HG03159 (cell line): ENCODE measurements around the gene KLHL40.

Experiments
- ATAC-seq: cut with Tn5 transposase; IDR thresholded peaks from one replicate; pipeline ENCODE4 v1.9.1; 2021; ENCODE audit warnings: mild to moderate bottlenecking, moderate library complexity; ENCODE audit not compliant: unreplicated experiment

The KLHL40 gene, protein sequence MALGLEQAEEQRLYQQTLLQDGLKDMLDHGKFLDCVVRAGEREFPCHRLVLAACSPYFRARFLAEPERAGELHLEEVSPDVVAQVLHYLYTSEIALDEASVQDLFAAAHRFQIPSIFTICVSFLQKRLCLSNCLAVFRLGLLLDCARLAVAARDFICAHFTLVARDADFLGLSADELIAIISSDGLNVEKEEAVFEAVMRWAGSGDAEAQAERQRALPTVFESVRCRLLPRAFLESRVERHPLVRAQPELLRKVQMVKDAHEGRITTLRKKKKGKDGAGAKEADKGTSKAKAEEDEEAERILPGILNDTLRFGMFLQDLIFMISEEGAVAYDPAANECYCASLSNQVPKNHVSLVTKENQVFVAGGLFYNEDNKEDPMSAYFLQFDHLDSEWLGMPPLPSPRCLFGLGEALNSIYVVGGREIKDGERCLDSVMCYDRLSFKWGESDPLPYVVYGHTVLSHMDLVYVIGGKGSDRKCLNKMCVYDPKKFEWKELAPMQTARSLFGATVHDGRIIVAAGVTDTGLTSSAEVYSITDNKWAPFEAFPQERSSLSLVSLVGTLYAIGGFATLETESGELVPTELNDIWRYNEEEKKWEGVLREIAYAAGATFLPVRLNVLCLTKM

DNA sequence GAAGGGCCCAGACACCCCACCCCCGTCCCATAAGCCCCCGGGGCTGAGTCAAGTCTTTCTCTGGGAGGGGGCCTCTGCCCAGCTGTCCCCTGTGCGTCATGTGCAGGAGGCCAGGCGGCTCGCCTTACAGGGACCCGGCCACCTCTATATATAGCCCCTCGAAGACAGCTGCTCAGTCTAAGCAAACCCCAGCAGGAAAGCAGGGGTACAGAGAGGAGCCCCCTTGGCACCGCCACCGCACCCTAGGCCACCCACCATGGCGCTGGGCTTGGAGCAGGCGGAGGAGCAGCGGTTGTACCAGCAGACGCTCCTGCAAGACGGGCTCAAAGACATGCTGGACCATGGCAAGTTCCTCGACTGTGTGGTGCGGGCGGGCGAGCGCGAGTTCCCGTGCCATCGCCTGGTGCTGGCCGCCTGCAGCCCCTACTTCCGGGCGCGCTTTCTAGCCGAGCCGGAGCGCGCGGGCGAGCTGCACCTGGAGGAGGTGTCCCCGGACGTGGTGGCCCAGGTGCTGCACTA, at the start of gene KLHL40:
Gene KLHL40, plus strand, starts transcription at position 175 of the 519 bp plus-strand sequence. Its CDS starts 82 bp downstream, at position 257.
- no peak for ATAC-seq

DNA sequence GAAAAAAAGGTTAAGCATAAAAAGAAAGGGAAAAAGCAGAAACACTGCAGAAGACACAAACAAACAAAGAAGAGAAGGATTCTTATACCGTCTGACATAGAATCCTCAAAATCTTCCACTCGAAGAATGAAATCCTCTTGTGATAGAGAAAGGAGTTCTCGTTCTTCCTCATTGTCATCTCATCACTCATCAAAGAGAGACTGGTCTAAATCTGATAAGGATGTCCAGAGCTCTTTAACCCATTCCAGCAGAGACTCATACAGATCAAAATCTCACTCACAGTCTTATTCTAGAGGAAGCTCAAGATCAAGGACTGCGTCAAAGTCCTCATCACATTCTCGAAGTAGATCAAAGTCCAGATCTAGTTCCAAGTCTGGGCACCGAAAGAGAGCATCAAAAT, 48.3 kb upstream of the KLHL40 start:
- ATAC-seq, result no peak

DNA sequence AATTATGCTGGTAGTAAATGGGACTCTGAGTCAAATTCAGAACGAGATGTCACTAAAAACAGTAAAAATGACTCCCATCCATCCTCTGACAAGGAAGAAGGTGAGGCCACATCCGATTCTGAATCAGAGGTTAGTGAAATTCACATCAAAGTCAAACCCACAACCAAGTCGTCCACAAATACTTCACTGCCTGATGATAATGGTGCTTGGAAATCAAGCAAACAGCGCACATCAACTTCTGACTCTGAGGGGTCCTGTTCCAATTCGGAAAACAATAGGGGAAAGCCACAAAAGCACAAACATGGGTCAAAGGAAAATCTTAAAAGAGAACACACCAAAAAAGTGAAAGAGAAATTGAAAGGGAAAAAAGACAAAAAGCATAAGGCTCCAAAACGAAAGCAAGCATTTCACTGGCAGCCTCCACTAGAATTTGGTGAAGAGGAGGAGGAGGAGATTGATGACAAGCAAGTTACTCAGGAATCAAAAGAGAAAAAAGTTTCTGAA, 46.9 kb upstream of the KLHL40 start:
- no peak for ATAC-seq

DNA sequence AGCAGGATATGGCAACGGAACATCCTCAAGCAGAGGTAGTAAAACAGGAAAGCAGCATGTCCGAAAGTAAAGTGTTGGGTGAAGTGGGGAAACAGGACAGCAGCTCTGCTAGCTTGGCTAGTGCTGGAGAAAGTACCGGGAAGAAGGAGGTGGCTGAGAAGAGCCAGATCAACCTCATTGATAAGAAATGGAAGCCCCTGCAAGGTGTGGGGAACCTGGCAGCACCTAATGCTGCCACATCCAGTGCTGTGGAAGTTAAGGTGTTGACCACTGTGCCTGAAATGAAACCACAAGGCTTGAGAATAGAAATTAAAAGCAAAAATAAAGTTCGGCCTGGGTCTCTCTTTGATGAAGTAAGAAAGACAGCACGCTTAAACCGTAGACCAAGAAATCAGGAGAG, 46.1 kb upstream of the KLHL40 start:
- no peak for ATAC-seq

DNA sequence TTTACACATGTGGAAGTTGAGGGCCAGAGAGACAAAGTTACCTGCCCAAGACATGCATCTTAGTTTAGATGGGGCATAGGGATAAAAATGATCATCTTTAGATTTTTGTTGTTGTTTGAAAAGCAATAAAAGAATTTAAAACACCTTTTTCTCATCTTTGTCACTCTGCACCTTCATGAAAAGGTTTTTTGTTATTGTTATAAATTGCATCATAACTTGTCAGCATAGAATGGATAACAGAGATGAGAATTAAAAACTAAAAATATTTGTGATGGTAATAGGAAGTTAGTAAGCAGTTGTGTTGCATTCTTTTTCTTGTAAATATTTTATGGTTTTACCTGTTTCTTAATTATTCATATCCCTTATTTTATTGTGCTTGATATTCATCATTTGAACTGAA, 45.2 kb upstream of the KLHL40 start:
- no peak for ATAC-seq

DNA sequence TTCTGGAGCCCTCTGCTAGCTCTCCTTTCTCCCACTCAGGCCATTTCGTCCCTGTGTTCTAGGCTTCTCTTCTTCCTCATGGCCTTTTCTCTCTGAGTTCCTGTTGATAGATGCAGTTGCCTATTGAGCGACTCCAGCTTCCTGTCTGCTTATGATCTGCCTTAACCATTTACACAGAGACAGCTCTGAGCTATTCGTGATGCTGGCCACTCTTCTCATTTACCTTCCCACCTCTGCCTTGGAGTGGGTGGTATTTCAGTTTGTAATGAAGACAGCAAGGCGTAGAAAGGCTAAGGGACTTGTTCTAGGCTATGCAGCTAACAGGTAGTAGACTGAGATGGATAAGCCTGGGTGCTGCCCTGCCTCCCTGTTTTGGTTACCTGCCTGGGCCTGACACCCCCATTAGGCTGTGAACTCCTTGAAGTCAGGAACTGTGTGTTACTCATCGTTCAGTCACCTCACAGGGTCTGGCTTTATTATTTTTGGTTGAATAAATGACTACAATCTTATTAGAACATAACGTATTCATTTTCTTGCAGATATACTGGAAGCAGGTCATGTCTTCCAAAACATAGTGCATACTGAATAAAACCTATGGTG, 44.5 kb upstream of the KLHL40 start:
- ATAC-seq, result no peak

DNA sequence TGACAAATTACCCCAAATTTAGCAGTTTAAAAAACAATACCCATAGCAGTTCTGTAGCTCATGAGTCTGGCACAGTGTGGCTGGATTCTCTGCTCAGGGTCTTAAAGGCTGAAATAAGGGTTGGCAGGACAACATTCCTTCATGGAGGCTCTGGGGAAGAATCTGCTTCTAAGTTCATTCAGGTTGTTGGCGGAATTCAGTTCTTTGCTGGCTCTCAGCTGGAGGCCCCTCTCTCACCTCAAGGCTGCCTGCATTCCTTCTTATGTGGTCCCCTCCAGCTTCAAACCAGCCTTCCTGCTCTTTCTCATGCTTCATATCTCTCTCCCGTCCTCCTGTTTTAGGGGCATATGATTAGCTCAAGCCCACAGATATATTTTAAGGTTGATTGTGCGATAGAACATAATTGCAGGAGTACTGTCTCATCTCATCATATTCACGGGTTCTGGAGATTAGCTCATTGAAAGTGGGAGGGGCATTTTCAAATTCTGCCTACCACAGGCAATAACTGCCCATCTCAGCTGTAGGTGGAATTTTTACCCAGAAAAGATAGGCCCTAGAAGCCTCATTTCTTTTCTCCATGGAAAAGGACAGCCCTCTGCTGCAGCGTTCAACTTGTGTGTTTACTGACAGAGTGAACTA, 37.4 kb upstream of the KLHL40 start:
- ATAC-seq, result no peak

DNA sequence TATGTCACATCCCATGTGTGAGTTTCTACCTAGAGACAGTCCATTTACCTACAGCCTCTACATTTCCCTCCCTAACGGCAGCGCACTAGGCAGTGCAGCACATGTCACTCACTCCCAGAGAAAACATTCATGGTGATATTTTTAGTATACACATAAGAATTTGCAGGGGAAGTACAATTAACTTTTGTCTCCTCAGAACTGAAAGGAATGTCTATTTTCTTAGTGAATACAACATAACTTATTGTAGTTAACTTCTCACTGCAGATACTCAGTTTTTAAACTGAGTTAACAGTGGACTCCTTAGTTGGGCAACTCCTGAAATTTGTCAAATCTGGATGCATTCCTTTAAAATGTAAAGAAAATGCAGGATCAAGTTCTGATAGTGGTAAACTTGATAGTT, 36.3 kb upstream of the KLHL40 start:
- ATAC-seq, result no peak

DNA sequence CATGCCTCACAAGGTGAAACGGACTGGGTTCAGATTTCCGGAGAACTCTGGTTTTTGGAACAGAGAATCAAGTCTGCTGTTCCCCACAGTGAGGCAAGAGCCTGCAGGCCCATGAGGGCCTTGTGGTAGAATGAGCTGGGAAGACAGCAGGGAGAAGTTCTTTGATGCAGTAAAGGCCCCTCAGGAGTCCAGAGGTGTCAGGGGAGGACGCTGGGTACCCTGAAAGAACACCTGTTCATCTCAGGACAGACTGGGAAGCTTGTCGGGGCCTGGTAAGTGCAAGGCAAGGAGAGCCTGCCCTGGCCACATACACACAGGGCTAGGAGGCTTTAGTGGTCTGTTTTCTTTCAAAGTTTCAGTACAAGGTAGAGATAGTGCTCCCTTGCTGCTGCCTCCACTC, 35.6 kb upstream of the KLHL40 start:
- no peak for ATAC-seq

DNA sequence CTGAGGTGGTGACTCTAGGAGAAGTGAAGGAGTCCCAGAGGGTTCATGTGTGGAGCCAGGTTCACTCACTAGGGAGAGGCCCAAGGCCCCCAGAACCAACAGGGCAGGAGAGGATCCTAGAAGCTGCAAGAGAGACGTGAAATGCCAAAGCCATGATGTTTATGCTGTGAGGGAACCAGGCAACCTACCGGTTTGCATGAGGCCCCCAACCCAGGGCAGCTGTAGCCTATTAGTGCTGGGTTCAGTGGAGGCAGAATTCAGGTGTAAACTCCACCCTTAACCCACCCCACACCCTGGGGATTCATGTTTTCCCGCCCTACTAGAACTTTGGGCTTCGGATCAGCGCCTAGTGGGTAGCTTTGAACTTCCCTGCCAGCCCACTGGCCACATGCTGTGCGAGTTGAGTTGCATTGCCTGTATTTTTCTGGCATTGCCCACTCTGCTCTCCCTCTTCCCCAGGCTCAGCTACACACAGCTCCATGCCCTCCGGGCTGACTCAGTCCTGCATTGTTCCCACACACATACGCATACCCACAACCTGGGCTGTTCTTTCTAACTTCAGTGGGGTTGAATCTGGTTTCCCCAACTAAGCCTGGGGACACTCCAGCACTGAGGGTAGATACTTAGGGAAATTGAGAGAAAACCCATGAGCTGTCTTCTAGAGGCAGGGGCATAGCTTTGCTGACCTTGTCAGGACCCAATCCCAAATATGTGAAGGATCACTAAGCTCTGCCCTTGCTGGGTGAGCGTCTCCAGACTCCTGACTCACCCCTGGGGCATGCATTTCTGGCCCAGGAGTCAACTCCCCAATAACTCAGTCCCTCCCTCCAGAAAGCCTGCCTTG, 33.9 kb upstream of the KLHL40 start:
- no peak for ATAC-seq

DNA sequence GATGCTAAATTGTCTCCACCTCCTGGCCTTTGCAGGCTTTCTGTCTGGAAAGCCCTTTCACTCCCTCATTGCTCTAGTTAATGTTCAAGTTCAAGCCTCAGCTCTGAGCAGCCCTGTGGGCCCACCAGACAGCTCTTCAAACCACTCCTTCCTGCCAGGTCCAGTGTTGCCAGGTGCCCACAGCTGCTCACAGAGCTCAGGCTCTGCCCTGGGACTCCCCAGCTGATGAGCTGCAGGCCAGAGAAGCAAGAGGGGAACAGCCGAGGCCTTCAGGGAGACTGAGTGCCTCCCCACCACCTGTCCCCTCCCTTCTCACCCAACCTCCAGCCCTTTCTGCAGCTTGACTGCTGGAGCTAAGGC, 33.1 kb upstream of the KLHL40 start:
- ATAC-seq, result no peak

DNA sequence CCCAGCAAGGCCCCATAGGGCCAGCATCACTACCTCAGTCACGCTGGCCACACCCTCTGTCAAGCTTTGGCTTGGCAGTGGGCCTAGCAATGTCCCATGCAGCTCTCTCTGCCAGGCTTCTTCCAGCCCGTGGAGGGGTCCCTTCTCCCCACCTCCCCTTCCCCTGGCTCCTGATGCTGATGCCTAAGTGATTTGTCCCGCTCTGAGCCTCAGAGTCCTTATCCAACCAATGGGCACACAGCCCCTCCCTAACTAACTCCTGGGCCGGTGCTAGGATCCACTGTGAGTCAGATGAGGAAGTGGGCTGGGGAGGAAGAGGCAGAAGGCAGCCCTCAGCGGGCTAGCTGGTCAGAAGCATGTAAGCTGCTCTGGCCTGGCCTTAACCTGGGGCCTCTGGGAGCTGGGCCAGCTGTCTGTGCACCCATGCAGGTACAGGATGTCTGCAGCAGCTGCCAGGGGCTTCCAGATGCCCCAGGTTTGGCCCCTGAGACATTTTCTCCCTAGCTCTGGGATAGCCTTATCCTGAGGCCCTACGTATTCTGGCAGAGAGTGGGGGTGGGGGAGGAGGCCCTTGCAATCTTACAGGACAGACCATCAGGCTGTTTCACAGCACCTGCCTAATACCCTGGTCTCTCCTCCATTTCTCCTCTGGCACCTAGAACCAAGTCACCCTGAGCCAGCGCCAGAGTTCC, 32.6 kb upstream of the KLHL40 start:
- no peak for ATAC-seq

DNA sequence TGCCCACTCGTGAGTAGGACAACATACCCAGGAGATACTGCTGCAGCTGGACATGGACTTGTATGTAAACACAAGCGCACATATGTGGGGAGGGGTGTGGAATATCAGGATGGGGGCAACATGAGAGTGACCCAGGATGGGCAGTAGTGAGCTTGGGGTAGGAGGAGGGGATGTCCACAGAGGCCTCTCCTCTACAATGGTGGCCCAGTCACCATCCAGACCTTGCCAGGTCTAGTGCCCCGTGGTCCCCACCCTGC, 32.1 kb upstream of the KLHL40 start:
- no peak for ATAC-seq

DNA sequence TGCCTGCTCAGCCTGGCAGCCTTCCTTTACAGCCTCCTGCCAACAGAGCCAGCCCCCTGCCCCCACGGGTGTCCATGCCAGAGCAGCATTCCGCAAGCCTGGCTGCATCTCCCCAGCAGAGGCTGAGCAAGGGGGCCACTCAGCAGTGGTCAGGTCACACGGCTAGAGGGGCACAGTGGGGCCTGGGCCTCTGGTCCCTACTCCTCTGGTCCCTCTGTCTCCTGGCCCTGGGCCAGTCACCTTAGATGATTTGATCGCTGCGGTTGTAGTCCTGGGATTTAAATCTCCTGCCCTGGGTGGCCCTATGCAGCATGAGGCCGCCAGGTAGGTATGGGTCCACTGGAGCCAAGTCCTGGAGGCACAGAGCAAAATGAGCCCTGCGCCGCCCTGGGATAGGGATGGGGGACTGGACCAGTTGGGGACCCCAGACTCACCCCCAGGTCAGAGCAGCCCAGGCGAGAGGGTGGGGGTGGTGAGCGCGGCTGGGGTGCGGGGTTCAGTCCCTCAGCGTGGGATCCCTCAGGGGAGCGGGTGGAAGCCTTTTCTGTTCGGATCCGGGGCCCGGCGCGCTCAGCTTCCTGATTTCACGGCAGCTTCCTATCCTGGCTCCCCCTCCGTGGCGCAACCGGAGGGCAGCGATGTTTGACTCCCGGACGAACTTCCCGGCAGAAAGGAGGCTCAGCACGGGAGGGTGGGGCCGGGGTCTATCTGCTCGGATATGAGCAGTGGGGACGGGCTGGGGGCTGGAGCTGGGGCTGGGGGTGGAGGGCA, 31.6 kb upstream of the KLHL40 start, which contains the start of gene ZBTB47:
Gene ZBTB47, plus strand, starts transcription at position 138 of the 771 bp plus-strand sequence. CDS start 4,659 bp downstream, outside the sequence.
- ATAC-seq, result no peak

DNA sequence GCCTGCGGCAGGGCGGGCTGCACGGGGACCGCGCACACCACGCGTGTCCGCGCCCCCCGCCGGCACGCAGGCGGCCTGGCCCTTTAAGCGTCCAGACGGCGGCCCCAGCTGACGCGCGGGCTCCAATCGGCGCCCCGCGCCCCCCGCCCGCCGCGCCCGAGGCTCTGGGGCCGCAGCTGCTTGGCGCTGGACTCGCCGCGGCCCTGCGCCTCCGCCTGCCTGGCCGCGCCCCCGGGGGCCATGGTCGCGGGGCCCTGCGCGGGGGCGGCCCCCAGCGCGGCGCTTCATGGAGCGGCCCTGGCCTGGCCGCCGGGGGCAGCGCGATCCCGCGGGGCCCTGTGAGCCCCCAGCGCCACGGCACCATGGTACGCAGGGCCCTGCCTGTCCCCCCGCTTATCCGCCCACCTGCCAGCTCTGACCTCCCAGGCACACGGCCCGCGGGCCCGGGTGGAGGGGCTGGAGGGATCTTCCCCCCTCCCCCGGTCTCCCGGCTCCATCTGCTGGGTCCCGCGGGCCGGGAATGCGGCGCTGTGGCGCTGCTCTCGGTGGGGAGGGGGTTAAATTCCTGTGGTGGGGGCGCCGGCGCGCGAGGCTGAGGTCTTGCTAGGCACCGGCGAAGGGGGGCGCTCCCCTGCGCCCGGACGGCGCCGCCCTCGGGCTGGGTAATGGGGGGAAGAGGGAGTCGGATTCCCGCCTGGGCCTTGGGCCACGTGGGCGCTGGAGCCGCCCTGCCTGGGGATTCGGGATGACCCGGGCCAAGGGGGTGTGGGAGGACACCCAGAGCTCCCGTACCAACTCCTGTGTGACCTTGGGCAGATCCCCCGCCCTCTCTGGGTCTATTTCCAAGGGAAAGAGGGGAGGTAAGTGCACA, 30.8 kb upstream of the KLHL40 start:
- ATAC-seq, result no peak

DNA sequence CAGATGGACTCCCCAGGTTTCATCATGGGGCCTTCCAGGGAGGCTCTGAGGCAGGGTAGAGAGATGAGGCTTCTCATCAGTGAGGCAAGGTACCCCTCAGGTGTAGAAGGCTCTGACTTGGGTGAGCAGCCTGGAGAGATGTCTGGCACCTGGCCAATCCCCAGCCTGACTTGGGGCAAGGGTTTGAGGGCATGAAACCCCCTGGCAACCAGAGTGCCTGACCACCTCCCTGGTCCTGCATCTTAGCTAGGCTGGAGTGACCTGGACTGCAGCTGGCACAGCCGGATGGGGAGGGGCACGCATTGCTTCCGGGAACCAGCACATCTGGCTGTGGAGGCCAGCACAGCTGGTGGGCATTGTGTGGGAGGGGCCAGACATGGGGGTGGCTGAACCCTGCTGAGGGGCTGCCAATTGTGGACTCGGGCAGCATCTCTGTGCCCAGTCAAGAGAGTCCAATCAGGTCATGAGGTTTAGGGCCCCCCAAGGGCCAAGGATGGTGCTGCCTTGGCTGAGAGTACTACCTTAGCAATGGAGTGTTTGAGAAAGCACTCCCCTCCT, 29.9 kb upstream of the KLHL40 start:
- no peak for ATAC-seq

DNA sequence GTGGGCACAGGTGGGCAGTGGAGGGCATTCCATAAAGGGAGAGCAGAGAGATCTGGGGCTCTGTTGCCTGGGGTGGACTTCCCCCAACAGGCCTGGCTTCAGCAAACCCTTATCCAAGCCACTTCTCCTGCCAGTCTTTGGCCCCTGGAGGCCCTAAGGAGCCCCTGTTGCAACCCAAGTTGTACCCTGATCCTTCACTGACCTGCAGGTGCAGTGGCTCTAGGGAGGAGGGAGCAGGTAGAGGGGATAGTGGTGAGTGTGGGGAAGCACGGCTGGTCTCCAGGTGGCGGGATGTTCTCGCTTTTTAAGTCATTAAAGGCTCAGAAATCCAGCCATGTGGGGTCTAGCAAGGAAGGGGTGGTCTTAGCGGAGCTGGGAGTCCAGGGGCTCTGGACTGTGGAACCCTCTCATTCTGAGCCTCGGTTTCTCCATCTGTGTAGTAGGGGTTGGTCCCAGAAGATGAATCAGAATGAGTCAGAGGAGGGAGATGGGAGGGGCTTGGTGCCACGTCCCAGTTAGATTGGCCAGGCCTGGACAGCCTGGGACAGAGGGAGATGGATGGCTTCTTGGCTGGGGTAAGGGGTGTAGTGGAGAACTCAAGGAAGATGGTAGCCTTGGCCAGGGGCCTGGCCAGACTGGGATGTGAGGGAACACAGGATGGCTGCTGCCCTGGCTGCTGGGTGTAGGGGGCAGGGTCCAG, 29.2 kb upstream of the KLHL40 start:
- ATAC-seq, result no peak
